HG03064 (cell line): ENCODE data around the gene DMD.
"Not testable (repeated sequence)": the region's sequence is repeated elsewhere in the genome, so short reads cannot be mapped to it uniquely, and the experiment has no call there.

Source experiments
- ATAC-seq: cut with Tn5 transposase; IDR thresholded peaks from one replicate; pipeline ENCODE4 v1.9.1; 2021; ENCODE audit warnings: low read depth; ENCODE audit not compliant: unreplicated experiment

The DMD gene

DNA sequence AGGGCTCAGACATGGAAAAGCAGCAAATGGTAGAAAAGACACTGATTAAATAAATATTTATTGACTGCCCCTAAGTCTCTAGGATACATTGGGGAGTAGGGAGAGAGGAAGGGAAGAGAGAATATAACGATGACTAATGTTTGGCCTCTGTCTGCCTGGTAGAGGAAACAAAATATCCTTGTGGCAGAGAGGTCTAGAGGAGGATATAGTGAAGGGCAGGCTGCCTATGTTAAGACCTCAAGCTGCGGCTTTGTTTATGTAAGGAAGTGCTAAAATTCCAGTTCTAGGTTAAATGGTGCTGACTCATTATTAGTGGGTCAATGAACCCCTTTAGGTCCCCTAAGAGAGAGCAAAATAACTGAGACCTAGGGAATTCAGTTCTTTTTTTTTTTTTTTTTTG is 1712.2 kb downstream of the DMD start:
- no peak for ATAC-seq

DNA sequence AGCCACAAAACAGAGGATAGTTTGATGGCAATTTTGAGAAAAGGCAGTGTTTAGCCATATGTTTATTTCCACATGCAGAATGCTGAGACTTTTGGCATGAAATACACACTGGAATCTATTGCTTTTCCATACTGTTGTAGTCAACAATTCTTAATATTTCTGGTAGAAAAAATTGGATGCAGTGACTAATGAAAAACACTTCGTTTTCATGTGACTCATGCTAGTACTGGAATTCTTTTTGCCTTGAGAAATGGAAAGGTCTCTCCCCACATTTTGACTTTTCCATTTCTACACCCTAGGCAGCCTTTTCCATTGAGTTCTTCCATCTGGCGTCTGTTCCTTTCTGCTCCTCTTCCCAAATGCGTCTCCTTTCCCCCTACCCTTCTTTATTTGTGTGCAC is 1714.3 kb downstream of the DMD start:
- ATAC-seq = no peak

DNA sequence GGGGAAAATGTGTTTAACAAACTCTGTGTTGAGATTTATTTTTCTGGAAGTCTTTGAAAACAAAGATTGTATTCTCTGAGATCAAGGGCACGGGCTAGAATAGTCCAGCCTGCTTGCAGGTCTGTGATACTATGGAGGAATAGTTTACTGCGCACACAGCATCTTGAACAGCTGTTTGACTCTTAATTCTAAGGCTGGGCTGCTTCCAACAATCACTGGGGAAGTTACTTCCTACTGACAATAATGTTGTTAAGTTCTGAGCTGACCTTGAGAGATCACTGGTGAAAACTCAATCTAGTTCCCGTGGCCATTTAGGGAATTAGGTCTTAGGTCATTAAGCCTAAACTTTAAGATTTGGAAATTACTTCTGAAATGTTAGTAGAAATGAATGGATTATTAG is 1723.4 kb downstream of the DMD start:
- no peak for ATAC-seq

DNA sequence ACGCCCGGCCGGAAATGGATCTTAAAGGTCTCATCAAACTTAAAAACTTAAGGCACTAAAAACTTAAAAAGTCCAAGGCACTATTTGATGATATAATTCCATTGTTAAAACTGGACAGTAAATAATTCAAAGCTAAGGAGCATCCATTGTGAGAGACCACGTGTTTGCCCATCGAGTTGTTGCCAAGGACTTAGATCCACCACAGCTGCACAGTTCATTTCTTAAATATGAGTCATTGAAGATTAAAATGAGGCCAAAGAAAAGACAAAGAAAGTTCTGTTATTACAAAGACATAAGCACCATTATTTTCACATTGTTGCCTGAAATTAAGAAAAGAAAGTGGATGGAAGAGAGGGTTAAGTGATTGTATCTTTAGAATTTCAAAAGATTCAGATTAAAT is 1728.0 kb downstream of the DMD start:
- no peak for ATAC-seq

DNA sequence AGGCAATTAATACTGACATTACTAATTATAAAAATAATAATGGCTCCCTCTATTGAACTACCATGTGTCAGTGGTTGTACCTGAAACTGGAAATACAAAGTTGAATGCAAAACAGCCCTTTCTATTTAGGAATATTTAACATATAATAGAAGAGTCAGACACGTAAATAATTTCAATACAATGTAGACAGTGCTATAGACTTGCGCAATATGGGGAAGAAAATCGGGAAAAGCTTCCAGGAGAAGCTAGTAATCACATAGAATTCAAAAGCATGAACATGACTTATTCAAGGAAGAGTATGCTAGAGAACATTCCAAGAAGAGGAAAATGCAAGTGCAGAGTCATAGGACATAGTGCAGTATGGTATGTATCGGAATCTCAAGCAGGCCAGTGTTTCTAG is 1730.7 kb downstream of the DMD start:
- ATAC-seq = no peak

DNA sequence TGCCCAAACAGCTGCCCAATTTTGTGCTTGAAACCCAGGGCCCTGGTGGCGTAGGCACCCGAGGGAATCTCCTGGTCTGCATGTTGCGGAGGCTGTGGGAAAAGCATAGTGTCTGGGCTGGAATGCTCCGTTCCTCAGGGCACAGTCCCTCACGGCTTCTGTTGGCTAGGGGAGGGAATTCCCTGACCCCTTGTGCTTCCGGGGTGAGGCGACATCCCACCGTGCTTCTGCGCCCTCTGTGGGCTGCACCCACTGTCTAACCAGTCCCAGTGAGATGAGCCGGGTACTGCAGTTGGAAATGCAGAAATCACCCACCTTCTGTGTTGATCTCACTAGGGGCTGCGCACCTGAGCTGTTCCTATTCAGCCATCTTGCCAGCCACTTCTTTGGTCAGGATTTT is 1740.1 kb downstream of the DMD start:
- no peak for ATAC-seq

DNA sequence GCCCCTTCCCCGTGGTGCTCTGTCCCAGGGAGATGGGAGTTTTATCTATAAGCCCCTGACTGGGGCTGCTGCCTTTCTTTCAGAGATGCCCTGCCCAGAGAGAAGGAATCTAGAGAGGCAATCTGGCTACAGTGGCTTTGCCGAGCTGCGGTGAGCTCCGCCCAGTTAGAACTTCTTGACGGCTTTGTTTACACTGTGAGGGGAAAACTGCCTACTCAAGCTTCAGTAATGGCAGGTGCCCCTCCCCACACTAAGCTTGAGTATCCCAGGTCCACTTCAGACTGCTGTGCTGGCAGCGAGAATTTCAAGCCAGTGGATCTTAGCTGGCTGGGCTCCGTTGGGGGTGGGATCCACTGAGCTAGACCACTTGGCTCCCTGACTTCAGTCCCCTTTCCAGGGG is 1740.6 kb downstream of the DMD start:
- ATAC-seq = not testable (repeated sequence)

DNA sequence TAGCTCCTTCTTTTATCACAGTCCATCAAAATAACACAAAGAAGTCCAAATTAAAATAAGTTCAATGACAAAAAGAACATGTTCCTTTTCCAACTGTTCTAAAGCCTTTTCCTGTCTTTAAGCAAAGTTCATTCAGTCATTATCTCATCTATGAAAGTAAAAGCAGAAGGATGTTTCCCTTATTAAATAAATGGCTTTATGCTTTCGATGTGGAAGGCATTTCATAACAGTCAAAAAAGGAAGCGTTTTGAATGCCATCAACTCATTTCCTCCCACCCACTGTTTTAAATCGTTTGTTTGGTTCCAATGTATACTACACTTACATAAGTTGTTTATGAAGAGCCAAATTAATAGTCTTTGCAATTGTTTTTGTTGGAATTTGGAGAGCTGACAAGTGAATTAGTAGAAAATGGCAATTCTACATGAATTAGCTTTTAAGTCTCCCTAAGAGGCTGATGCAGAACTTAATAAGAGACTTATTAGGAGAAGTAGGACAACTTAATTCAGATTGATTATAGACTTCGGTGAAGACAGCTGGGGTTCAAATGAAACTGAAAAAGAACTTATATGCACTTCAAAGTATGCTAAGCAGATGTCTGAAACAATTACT is 1746.9 kb downstream of the DMD start:
- no peak for ATAC-seq

DNA sequence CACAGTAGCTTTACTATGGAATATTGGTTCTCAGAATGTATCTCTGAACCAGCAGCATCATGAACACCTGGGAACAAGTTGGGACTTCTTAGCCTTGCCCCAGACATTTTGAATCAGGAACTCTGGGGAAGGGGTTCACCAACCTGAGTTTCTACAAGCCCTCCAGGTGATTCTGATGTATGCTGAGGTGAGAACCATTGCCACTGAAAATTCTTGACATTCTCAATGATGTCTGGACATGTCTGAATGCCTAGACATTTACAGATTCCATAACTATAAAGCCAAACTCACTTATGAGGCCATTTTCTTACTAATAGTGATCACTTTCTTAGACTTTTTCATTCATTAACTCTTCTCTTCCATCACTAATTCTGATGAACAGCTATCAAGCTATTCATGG is 1750.1 kb downstream of the DMD start:
- no peak for ATAC-seq

DNA sequence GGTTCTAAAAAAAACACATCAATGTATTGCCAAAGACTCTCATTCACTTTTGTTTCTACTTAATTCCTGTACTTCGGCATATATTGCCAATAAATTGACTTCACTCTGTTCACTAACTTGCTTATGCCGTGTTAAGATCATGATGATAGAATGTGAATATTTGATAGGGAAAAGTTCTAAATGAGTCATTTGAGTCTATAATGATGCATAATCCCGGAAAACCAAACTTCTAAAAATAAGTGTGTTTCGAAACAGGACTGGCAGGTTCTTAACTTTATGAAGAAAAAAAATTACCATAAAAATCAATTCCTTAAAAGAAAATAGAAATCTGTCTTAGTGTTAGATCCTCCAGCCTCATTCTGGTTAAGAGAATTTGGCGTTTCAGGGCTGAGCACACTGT is 1752.0 kb downstream of the DMD start:
- ATAC-seq = no peak

DNA sequence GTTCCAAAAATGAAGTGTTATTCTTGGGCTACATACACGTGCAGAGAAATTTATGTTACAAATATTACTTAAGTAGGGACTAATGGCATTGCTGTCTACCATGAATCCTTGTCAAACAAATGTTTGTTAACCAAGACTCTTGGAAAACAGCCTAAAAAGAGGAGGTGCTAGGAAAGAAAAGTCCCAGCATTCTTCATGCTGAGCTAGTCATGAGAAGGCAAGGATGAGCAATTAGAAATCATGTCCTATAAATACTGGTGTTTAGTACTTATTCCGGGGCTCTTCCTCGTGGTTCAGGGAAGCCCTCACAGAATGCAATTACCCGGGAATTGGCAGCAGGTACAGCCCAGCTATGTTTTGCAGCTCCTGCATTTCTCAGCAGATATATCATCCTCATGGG is 1761.4 kb downstream of the DMD start:
- no peak for ATAC-seq

DNA sequence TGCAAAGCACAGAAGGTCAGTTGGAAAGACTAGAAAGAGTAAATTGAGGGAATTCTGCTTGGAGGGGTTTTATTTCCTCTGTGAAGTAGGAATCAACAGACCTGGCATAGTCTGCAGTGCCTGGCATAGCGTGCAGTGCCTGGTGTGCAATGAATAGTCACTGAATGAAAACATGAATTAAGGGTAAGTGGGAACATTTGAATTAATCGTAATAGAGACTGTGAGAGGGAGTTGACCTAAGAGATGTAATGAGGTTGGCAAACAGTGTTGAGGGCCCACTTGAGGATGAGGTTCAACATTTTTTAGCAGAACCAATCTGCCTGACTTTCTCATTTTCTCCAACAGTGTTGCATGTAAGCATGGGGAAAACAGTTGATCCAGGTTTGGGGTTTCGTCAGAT is 1762.3 kb downstream of the DMD start:
- no peak for ATAC-seq

DNA sequence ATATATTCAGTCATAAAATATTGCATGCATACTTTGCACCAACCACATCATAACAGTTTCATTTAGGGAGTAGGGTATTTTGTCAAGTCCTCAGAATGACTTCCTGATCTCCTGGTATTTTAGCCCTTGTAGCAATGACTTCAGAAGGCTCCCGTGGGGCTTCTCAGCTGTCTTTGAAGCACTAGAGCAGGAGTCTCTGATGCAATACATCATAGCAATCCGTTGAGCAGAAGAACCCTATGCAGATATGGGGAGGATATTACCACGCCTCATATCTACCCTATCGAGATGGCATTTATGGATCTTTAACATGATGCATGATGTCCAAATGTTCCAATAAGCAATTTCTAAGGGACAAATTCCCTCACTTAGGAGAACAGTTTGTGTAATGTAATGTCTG is 1765.8 kb downstream of the DMD start:
- ATAC-seq = no peak

DNA sequence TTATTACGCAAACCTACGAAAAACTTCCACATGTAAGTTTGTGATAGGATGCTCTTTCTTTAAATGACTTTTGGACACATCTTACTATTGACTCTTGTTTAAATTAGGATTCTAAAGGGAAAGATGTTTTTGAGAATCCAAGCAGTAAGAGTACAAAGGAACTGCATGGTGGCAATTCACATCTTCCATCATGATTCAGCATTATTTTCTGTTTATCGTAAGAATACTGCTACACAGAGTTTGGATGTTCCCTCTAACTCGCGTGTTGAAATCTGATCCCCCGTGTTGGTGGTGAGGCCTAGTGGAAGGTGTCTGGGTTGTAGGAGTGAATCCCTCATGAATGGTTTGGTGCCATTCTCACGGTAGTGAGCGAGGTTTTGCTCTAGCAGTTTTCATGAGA is 1767.7 kb downstream of the DMD start:
- ATAC-seq = no peak

DNA sequence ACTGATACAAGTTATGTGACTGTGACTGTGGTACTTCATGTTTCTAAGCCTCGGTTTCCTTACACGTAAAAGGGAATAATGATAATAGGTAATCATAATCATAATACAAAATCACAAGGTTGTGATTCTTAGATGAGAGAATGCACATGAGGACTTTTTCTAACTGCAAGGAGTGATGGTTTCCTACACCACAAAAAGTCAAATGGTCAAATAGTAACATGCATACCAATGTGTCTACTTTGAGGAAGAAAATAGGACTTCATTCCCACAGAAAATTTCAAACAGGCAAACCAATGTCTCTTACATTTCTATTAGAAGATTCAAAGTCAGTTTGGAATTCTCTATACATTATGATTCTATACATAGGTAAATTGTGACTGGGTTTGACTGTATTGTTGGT is 1770.8 kb downstream of the DMD start:
- no peak for ATAC-seq

DNA sequence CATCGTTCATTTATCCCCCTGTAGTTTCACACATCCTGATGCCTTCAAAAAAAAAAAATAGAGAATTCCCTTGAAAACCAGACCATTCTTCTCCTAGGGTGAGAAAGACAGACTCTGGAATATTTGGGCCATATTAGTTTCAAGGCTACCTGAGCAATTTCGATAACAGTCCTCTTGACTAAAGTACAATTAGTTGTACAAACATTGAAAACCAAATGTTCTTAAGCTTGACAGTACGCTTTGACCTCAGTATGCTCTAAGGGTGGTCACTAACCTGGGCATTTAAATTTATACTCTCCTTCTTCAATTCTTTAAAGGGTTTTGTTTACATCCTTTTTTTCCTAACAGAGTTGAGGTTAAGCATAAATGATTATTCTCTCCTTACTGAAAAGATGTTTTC is 1774.9 kb downstream of the DMD start:
- no peak for ATAC-seq

DNA sequence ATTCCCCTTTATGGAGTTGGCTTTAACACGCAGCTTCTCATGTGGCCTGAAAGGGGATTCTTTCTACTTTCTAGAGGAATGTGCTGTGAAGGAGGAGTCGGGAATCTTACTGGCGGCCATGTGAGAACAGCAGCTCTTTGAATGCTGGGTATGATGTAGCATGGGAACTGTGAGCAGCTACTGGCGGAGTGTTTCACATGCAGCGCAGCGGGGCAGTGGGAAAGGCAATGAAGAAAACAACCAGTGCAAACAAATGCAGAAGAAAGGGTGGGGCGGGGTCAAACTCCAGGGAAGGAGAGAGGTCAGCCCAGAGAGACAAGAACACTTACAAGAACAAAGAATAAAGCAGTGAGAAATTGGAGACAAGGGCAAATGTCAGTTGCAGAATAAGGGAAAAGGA is 1775.8 kb downstream of the DMD start:
- ATAC-seq = no peak

DNA sequence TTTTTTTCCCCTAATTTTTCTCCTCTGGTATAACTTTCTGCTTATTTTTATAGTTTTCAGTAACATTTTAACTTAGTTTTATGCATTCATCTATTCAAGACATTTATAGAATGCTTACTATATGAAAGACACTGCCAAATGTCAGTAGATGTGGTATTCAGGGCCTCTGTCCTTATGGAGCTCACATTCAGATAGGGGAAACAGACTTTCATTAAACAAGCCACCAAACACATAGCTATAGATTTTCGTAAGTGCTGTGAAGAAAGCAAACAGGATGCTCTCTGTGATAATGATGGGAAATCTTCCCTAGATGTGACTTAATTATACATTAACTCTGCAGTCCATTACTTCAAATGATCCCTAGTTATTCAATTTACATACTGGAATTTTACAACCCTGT is 1777.5 kb downstream of the DMD start:
- ATAC-seq = no peak

DNA sequence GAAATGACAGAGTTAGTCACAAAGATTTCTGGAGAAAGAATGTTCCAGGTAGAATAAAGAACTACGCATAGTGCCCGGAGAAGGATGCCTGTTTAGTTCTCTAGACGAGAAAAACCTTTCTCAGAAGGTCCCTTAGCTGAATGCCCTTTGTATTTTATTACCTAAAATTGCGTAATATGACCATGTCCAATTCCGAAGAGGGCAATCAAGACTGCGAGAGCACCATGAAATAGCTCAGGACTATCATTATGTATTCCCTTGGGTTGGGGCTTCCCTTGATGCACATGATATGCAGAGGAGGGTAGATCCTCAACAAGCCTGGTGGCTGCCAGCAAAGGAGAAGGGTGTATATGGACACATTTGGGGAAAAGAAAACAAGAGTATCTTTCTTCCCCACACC is 1781.4 kb downstream of the DMD start:
- ATAC-seq = no peak

DNA sequence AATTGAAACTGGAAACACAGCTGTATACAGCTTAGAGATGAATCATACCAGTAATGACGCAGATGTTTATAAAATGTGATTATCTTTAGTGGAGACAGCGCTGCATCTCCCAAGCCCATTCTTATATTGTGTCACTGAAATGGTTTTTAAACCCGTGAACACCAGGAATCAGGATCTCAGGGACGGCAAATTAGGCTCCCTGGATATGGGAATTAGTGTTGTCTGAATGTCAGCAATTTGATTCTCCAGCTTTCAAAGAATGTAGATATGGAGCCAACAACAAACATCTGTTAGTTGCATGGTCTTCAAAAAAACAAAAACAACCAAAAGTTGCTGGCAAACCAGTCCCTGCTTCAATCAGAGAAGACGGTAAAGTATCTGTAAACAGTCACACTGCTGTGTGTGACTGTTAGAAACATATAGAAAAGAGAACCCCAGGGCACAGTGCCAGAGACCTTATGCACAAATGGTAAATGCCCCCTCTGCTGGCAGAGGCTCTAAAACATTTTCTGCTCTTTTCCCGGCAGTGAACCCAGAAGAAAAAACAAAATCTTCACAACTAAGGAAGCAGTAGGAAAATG is 1787.7 kb downstream of the DMD start:
- no peak for ATAC-seq

DNA sequence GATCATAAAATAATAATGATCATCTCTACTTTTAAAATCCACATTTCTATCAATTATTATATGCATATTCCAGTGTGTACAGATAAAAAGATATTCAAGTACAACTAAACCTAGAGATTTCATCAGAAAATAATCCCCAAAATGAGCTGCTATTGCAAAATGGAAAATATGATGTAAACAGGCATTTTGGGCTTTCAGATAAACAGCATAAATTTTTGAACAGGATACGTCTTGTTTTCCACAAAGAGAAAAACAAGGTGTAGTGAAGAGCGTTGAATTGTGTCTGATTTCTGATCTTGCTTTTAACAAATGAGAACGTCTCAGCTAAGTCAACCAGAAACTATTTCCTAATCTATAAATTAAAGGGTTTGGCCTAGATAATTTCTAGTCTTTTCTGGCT is 1789.9 kb downstream of the DMD start:
- ATAC-seq = no peak

DNA sequence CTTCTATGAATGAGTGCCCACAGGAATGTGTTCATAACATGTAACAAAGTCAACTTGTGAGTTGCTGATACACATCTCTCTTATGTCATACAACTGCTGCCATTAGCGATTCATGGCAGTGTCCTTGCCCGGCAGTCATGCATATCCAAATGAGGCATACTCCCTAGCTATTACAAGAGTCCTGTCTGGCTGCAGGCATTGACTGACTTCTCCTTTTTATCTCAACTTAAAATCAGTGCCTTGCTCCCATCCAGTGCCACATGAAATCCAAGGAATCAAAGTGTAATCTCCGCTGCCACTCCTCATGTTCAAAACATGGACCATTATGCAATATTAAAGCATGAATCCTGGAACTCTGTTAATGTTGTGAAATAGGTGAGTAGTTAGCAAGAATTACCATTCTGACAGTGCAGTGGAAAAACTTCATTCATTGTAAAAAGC is 1790.6 kb downstream of the DMD start:
- ATAC-seq = no peak

DNA sequence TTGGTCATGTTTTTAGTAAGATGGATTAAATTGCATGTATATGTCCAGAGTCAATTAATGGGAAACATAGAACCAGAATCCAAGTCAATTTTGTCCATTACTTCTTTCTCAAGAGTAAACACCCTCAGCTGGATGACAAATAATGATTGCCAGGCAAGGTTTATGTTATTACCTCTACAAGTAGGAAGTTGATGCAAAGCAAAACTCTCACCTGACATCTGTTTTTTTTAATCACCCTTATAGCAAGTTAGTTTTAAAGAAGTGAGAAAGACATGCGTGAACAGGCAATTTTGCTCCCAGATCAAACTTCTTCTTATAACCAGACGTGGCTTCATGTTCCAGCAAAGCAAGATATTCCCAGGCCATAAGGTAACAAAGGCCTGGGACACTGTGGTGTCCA is 1791.0 kb downstream of the DMD start:
- no peak for ATAC-seq
